HuH-7.5 (cell line): Measurements from ENCODE around the gene TMEM234.
A peak's percentile ranks its signal among the peaks of the same experiment; 100 is the strongest.

Experiments
- DNase-seq: peaks from one replicate; pipeline ENCODE4 v3.0.0; 2011; ENCODE audit warnings: low spot score

Gene TMEM234

DNA sequence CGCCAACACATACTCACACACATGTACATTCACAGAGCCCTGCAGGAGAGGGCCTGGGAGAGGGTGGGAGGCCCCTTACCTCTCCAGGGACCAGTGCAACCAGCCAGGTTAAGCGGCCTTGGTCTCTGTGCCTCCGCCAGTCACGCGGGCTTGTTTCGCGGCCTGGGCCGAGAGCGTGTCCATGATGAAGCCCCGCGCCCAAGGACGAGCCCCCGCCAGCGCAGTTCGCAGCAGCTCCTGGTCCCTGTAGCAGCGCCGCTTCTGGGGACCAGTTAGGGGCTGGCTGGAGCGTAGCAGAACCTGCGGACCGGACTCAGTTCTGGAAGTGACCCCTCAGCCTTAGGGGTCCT, 17.6 kb upstream of the TMEM234 start:
- DNase-seq, result no peak

DNA sequence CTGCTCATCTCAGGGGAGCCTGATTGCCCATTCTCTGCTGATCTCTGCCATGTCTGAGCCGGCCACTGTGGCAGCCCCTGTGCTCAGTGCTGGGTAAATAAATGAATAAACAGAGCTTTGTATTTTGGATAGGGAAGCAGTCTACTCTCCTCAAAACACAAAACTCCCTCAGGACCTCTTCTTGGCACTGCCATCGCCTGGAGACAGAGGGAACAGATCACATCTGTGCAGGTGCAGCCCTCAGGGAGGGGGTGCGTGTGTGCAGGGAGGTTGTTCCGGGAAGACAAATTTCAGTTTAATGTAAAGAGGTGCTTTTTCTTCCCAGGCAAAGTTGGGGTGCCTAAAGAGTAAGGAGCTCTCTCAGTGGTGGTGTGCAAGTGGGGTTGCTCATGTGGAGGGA, 17.2 kb upstream of the TMEM234 start:
- no peak for DNase-seq

DNA sequence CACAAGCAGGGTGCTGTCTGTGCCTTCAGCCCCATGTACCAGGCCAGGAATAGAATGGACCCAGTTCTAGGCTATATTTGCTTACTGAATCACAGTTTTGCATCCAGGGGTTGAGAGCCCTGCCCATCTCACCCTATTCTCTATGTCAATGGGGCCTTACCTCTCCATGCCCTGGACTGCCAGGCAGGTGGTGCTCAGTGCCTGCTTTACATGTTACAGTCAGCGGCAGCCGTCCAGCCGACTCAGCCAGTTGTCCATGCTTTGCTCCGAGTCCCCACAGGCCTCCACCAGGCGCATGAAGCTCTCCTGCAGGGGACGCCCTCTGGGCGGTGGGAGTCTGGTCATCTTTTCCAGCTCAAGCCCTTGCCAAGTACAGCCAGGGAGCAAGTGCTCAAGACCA, 12.6 kb upstream of the TMEM234 start:
- no peak for DNase-seq

DNA sequence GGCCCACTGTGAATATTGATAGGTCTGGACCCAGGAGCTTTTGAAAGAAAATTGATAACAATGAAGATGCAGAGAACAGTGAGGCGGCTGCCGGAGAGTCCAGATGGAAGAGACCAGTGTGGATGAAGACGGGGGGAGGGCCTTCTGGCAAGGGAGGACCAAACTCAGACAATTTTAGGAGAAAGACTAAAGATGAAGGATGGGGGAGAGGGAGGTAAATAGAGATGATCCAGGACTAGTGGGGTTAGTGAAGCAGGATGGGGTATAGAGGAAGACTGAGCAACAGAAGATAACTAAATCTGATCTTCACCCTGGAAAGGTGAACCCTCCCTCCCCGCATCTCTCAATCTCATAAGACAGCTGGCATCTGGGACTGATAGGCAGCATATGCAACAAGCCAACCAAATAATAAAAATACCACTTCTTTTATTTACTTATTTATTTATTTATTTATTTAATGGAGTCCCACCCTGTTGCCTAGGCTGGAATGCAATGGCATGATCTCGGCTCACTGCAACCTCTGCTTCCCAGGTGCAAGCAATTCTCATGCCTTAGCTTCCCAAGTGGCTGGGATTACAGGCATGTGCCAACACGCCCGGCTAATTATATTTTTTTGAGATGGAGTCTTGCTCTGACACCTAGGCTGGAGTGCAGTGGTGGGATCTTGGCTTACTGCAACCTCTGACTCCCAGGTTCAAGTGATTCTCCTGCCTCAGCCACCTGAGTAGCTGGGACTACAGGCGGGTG, 10.6 kb upstream of the TMEM234 start:
- no peak for DNase-seq

DNA sequence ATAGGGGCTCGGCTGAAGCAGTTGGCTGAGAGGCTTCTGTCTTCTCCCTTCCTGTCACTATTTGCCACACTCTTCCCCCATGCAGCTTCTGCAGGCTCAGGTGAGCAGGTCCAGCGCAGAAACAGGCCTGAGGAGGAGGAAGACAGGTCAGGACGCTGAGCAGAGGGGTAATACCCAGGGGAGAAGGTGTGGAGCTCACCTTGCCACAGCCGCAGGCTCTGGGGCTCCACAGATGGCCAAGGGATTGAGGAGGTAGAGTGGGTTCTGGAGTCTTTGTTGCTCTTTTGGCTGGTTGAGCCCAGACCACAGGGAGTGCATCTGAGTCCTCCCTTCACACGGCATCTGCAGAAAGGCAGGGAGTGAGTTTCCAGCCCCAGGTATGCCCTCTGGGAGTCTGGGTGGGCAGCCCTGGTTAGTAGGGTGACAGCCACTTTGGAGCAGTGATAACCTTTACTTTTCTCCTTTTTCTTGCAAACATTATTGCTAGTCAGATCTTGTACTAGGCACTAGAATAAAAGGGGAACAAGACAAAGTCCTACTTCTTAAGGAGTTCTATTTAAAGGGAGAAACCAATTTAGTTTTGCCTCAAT, 9.8 kb upstream of the TMEM234 start:
- DNase-seq, result no peak

DNA sequence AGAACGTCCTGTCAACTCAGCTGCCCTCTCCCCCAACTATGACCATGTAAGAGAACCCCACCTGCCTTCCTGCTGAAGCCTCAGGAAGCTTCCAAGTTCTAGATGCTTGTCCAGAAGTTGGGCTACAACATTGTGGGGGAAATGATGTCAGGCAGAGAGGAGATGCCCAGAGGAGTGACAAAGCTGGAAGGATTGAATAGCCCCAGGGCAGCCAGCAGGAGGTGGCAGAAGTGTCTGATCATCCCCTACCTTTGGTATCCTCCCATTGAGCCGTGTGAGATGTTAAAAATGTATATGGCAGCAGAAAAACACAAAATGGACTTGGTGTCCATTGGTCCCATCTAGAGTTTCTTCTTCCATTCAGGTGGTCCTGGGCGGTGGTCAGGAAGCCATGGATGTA, 6.6 kb upstream of the TMEM234 start:
- no peak for DNase-seq

DNA sequence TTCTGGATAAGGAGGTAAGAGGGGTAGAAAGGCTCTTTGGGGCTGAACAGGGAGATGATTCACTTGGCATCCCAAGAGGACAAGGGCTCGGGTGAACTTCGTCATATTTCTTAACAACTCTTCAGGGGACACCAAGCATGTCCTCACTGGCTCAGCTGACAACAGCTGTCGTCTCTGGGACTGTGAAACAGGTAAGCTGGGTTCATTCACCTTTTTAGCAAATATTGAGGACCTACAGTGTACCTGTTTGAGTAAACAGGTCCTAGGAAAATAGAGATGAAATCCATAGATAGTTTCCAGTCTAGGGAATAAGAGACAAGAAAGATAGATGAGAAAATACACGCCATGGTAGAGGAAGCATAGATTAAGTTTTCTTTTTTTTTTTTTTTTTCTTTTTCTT, 2.1 kb upstream of the TMEM234 start:
- no peak for DNase-seq

DNA sequence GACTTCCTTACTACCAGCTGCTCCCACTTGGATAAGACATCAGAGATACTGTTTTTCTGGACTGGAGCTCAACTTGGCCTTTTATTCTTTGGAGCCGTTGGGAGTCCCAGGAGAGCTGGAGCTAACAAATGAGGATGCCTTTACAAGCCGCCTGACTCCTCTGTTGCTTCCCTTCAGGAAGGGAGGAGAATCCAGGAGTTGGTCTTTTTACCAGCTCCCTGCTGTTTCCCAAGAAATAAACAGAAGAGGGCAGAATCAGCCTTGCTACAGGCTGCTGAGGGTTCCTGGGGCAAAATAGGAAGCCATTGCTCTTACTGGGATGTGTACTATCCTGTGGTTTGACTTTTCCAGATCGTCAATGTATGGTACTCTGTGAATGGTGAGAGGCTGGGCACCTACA, 1.5 kb upstream of the TMEM234 start:
- DNase-seq, result no peak

DNA sequence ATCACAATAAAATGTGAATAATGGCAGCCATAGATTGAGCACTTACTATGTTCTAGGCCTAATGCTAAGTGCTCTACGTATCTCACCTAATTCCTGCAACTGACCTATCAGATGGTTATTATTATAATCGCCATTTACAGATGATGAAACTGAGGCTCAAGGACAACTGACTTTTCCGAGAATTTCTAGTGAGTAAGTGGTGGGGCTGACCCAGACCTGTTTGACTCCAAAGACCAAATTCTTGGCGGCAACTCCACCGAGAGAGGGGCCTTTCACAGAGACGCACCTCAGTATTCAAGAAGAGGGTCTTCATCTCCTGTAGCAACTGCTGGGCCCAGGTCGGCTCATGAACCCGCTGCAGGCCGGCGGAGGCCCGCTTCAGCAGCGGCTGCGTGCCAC, 573 bp downstream of the TMEM234 start:
- DNase-seq, result no peak

DNA sequence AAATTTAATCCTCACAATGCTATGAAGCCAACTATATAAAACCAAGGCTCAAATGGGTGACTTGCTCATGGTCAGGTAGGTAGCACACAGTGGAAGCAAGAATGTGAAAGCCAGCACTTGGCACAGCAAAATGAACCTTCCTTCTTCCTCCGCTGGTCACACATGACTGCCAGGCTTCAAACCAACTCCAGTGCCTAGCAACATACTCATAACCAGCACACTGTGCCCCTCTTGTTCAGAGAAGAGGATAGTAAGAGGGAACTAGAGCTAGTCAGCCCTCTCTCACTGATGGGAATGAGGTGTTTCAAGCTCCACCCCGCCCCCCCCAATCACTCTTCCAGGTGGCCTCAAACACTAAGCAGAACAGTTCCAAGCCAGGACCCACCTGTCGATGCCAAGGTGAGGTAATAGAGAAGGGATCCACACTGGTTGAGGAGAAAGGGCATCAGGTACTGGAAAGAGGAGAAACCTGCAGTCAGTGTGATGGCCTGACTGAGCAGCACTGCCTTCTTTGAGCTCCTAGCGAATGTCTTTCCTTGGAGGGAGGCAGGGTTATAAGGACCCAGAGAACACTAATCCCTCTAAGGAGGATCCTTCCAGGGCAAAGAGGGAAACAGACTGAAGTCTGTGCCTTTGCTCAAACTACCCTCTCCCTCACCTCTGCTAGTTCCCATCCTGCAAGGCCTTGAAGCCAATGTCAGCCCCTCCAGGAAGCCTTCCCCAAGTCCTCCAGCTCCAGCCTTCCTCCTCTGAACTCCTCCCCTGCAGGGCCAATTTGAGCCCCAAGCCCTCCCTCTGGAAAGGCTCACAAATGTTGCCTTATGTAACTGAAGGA, 1.2 kb downstream of the TMEM234 start:
- DNase-seq, result no peak

DNA sequence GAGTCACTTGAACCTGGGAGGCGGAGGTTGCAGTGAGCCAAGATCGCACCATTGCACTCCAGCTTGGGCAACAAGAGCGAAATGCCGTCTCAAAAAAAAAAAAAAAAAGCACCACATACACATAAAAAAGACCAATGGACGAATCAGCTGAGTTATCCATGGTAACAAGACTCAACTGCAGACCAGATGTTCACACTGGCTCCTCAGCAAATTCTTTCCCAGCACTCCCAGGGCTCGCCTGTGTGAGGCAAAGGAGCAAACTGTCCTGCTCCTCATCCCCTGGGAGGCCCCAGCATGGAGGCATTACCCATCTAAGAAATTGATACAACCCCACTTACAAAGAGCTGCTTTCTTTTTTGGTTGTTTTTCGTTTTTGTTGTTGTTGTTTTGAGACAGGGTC, 3.1 kb downstream of the TMEM234 start:
- no peak for DNase-seq

DNA sequence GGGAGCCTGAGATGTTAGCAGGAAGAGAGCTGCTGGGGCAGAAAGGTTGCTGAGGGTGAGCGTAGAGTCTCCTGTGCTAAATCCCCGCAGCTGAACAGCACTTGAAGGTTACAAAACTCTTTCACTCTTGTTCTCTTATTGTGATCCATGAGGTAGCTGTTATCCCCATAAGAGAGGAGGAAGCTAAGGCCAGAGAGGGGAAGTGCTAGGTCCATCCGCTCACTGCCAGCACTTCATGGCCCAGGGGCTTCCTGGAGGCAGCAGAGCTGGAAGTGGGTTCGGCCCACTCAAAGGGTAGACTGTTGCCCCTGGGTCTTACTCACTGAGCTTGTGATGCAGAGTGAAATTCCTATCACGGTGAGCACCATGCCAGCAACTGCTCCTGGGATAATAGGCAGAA, 5.6 kb downstream of the TMEM234 start:
- no peak for DNase-seq

DNA sequence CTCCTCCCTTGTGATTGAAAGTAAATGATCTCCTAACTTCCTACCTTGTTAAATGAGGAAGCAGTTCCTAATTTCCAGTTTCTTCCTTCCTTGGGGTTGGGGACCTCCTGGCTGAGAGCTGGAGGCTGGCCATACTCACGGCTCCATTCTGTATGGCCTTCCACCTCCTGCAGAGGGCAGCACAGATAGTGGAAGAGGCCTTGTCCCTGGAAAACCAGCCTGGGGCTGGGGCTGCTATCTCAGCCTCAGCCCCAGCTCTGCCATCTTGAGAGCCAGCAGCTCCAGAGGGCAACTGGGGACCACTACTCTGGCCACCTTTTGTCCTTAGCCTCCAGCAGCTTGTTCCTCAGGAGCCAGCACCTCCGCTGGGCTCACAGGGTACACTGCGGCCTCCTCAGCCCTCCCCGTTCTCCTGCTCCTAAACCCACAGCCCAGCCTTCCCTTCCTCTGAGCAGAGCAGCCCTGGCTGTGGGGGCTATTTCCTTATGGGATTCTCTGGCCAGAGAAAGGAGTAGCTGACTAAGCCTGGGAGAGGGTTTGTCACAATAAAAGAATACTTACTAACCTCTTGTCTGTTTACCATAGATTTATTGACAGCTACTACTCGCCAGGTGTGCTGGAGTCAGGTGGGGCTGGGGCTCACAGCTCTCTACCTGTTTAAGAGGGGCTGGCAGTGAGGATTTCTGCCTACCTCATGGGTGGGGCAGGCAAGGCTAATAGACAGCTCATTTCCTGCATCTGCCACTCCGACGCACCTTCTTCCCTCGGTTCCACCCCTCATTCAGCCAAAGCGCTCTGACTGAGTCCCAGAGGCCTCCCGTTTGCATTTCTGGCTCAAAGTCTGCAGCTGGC, 6.3 kb downstream of the TMEM234 start:
- peak; percentile 76 for DNase-seq

DNA sequence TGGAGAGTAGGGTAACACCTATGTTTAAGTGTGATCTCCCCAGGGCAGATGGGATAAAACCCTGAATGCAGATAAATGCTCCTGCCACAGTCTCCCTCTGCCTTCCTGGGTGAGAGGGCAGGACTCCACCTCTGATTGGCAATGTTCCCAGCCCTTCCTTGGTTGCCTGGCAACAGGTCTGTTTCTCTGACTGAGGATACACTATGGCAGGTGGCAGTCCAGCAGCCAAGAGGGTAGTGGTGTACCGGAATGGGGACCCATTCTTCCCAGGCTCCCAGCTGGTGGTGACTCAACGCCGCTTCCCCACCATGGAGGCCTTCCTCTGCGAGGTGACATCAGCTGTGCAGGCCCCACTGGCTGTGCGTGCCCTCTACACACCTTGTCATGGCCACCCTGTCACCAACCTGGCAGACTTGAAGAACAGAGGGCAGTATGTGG, 13.2 kb downstream of the TMEM234 start, which contains the start of gene DCDC2B:
TSS of gene DCDC2B (plus strand) at position 199 of the 438 bp plus-strand sequence. CDS start at position 204, 5 bp downstream.
- no peak for DNase-seq

DNA sequence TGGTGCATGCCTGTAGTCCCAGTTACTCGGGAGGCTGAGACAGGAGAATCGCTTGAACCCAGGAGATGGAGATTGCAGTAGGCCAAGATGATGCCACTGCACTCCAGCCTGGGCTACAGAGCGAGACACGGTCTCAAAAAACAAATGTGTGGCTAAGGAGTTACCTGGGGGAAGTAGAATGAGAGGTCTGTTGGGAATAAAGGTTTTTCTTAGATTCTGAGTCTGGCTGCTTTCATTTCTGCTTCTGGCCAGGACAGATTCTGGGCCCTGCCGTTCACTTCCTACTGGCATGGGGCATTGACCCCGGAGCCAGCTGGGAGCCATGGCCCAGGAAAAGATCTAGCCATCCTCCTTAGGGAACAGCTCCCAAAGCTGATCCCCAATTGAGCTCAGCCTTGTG, 13.7 kb downstream of the TMEM234 start:
- DNase-seq, result no peak

DNA sequence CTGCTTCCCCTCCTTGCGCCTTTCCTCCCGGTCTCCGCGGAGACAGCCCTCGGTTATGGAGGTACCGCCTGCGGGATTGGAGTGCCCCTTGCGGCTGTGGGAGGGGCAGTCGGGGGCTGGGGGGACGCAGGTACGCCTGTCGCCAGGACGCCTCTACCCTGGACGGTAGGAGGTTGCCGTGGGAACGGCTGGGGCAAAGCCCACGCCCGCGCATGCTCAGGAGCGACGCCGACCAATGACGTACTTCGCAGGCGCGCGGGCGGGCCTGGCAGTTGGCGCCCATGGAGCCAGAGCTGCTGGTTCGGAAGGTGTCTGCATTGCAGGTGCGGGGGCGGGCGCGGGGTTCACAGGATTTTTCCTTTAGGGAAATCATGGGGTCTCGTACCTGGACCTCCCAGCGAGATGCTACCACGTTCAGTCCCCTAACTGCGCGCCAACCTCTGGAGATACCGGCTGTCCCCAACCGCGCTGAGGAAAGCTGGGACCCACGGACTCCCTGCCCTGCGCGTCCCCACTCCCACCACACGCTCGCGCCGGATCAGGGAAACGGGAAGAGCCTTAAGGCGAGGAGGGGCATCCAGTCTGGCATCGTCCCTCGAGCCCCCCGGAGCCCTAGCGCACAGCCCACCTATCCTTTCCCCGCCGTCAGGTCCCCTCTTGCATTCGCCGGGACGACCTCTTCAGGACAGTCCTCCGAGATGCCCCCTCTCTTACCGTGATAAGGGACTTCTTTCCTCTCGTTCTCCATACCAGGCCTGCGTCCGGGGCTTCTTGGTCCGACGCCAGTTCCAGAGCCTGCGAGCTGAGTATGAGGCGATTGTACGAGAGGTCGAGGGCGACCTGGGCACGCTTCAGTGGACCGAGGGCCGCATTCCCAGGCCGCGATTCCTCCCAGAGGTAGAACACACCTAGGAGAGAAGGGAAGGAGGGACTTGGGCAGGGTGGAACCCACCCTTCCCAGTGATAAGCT, 16.5 kb downstream of the TMEM234 start, which contains the start of gene IQCC:
TSS of gene IQCC (plus strand) at position 271 of the 970 bp plus-strand sequence. CDS start at position 282, 11 bp downstream.
- DNase-seq, result peak; percentile 78

DNA sequence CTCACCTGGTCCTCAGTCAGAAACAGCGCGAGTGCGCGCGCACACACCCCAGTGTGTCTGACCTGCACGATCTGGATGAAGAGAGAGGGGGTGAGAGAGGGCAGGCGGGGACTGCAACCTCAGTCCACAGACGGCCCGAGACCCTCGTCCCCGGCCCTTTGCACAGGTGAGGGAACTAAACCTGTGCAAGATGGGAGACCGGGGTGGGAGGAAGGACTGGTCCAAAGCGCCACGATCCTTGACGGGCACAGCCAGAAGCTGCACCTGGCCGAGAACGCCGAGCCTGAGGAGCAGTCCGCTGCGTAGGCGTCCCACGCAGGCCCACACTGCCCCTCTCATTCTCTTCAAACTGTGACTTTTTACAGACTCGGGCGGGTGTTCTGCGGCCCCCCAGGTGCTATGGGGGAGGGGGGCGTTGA, 17.2 kb downstream of the TMEM234 start:
- DNase-seq, result no peak

DNA sequence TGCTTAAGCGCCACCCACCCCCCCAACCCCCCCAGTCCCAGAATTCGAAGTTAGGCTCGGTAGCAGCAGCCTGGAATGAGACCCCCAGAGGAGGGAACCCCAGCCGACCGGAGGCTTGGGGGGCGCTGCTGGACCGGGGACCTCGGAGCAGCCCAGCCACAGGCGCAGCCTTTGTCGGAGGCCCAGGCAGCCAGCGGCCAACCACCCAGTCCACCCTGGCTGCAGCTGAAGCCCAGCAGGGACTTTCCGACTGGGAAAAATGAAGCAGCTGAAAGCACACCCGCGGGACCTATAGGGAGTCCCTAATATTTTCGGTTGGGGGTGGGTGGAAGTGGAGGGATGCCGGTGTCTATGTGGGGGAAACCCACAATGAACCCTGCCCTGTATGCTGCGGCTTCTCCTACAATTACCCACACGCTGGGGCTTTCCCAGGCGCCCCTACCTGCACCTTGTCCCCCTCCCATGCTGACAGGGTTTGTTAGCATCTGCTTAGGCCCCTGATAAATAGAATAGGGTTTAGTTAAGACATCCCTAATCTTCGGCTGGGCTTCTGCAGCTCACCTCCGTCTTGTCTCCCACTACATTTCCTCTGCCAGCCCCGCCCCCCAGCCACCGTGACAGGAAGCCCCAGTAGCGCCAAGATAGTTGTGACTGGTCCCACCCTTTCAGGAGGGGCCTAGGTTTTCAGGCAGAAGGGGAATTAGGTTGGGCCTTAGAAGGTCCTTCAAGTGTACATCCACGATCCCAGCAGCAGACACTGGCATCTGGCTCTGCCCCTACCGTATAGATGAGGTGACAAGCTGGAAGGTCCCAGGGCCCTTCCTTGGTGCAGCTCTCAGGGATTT, 20.9 kb downstream of the TMEM234 start:
- DNase-seq, result no peak

DNA sequence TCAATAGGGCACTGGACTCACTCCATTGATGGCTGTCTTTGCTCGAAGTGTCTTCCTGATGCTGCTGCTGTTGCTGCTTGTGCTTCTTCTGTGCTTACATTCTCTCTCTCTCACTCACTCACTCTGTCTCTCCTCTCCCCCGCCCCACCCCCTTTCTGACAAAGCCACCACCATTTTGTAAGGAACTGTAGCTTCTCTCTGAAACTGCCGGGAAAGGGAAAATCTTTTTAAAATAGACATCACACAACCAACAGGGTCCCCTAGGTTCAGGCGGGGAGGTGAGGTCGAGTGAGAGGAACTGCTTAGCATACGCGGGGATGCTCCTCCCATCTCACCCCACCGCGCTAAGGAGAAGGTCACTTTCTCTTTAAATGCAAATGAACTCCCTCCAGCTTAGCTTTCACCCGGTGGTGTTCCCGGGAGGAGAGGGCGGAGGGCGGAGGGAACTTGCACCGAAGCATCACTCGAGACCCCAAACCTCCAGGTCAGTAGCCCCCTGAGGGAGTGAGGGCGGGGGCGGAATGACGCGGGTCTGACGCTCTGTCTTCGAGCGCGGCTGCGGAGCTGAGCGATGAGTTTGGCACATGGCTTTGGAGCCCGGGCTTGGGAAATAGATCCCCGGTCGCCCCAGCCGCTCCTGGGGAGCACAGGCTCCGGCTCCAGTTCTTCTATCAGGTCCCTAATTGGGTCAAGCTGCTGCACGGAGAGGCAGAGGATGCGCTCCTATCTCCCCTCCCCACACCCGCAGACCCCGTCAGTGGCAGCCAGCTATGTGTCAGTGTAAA, 21.7 kb downstream of the TMEM234 start, which contains the start of gene CCDC28B:
TSS of gene CCDC28B (plus strand) at position 370 of the 785 bp plus-strand sequence. CDS start 1,341 bp downstream, outside the sequence.
- peak; percentile 75 for DNase-seq
